Common myeloid progenitor, CD34-positive (primary cell): ENCODE results near the gene ORC5.
A peak's percentile ranks its signal among the peaks of the same experiment; 100 is the strongest.

Experiments used
- CTCF ChIA-PET: fragments of 350-600 bp; sonication (Branson Sonifier 250); formaldehyde crosslinking; loops from one replicate; lab custom pipeline; 2021; ENCODE audit warnings: antibody characterized with exemption; lab: Charles Lee
- POLR2A ChIA-PET: fragments of 350-600 bp; sonication (Branson Sonifier 250); formaldehyde crosslinking; loops from one replicate; lab custom pipeline; 2021; ENCODE audit warnings: antibody characterized with exemption; lab: Charles Lee
- DNase-seq, 3 donors: peaks; one replicate each; pipeline versions ENCODE4 v3.0.0 to v3.0.0-alpha.2; 2013
- H3K27ac ChIP-seq, 2 experiments: 1 replicate in 1 of 2; 2 replicates in 1 of 2; pipeline ENCODE4 v1.7.0; 2013; ENCODE audit warnings: inconsistent platforms in 2 of 2, low read length in 2 of 2, mild to moderate bottlenecking in 2 of 2, low read depth in 1 of 2, moderate library complexity in 1 of 2; ENCODE audit not compliant: severe bottlenecking in 2 of 2, insufficient read depth in 1 of 2, poor library complexity in 1 of 2
- H3K27me3 ChIP-seq, 5 experiments: replicated peaks in 2 of 5; 1 replicate in 3 of 5; 2 replicates in 2 of 5; pipeline versions ENCODE4 v1.6.1 to v1.7.0; 2013; ENCODE audit warnings: low read length in 4 of 5, mild to moderate bottlenecking in 2 of 5, moderate library complexity in 2 of 5, inconsistent platforms in 1 of 5; ENCODE audit not compliant: insufficient read depth in 5 of 5, control insufficient read depth in 4 of 5
- H3K36me3 ChIP-seq, 4 experiments: 1 replicate in 2 of 4; 2 replicates in 2 of 4; pipeline versions ENCODE4 v1.6.1 to v1.7.0; 2013; ENCODE audit warnings: low read length in 3 of 4, control low read depth in 1 of 4, mild to moderate bottlenecking in 1 of 4; ENCODE audit not compliant: control insufficient read depth in 4 of 4, insufficient read depth in 4 of 4
- H3K4me1 ChIP-seq, 4 experiments: 1 replicate in 3 of 4; 2 replicates in 1 of 4; pipeline versions ENCODE4 v1.6.1 to v1.7.1; 2013; ENCODE audit warnings: low read length in 3 of 4, mild to moderate bottlenecking in 3 of 4, control low read depth in 1 of 4, inconsistent platforms in 1 of 4, moderate library complexity in 1 of 4; ENCODE audit not compliant: control insufficient read depth in 4 of 4, insufficient read depth in 4 of 4; ENCODE audit errors: control extremely low read depth in 1 of 4
- H3K4me3 ChIP-seq, 7 experiments: 1 replicate in 4 of 7; 2 replicates in 3 of 7; pipeline versions ENCODE4 v1.5.1 to v1.7.0; 2013; ENCODE audit warnings: mild to moderate bottlenecking in 7 of 7, low read length in 6 of 7, moderate library complexity in 6 of 7, inconsistent platforms in 2 of 7, low read depth in 2 of 7, control low read depth in 1 of 7; ENCODE audit not compliant: insufficient read depth in 4 of 7, control insufficient read depth in 1 of 7; ENCODE audit errors: extremely low read depth in 1 of 7
- H3K9me3 ChIP-seq, 5 experiments: 1 replicate in 4 of 5; 2 replicates in 1 of 5; pipeline versions ENCODE4 v1.6.1 to v1.7.1; 2013; ENCODE audit warnings: low read length in 4 of 5, mild to moderate bottlenecking in 2 of 5, inconsistent platforms in 1 of 5, low read depth in 1 of 5, moderate library complexity in 1 of 5; ENCODE audit not compliant: control insufficient read depth in 4 of 5, insufficient read depth in 2 of 5; ENCODE audit errors: control extremely low read depth in 1 of 5
- WGBS: methylation state at CpG from one replicate; pipeline ENCODE4 v1.1.5; 2013; ENCODE audit not compliant: insufficient coverage; 5-methylcytosine and 5-hydroxymethylcytosine counted together

Gene ORC5

GRCh38 chr7:104175361-104175984 is 32.3 kb downstream of the ORC5 start:
- Histone ChIP-seq H3K9me3 (peaks cover 0 to 12% (median 9%) of the 10 kb centered on the region in 5 experiments), H3K27ac (no peak overlapping the region), H3K4me3 (no peak overlapping the region), H3K4me1 (peaks cover 0 to 10% (median 6%) of the 10 kb centered on the region in 4 experiments), H3K36me3 (peaks cover 9 to 28% (median 21%) of the 10 kb centered on the region in 4 experiments), H3K27me3 (no peaks in the 10 kb centered on the region)
- DNase-seq, result peak in 2 of 3 donors; percentile 62 to 70
- 0% methylated on average over 1 of the region's 2 CpGs for WGBS
- ChIA-PET CTCF (interaction anchor here (0.8 kb wide), 1 partner anchor 16 kb away, joined by 4 read pairs; no protein-coding TSS in a partner anchor), POLR2A (no interaction called here)

- ChIA-PET CTCF (interaction anchor here (1.1 kb wide), 1 partner anchor 29 kb away, joined by 3 read pairs; no protein-coding TSS in a partner anchor), POLR2A (no interaction called here)
- peak in 2 of 3 donors; percentile 22 to 35 for DNase-seq
- Histone ChIP-seq H3K4me1 (peaks cover 0 to 10% (median 6%) of the 10 kb centered on the region in 4 experiments), H3K36me3 (peaks cover 8 to 22% (median 15%) of the 10 kb centered on the region in 4 experiments), H3K4me3 (no peak overlapping the region), H3K27me3 (no peaks in the 10 kb centered on the region), H3K9me3 (peaks cover 0 to 10% (median 6%) of the 10 kb centered on the region in 5 experiments), H3K27ac (no peak overlapping the region)
- whole genome bisulfite sequencing, result 20% methylated on average over 1 of the region's 2 CpGs
Observed at GRCh38 chr7:104174798-104175197, 33.0 kb downstream of the ORC5 start.

GRCh38 chr7:104162081-104162480 is 45.7 kb downstream of the ORC5 start:
- Histone ChIP-seq H3K27ac (no peak overlapping the region), H3K27me3 (no peaks in the 10 kb centered on the region), H3K4me1 (no peaks in the 10 kb centered on the region), H3K36me3 (peaks cover 5 to 30% (median 16%) of the 10 kb centered on the region in 4 experiments), H3K4me3 (no peak overlapping the region), H3K9me3 (peaks cover 0 to 3% (median 0%) of the 10 kb centered on the region in 5 experiments)
- ChIA-PET CTCF (interaction anchor here (0.9 to 4.0 kb wide), 4 partner anchors 8 to 639 kb away, joined by 3 to 15 read pairs (median 6); no protein-coding TSS in a partner anchor), POLR2A (no interaction called here)
- 100% methylated on average over 4 of the region's 6 CpGs for WGBS
- no peak for DNase-seq

- ChIA-PET CTCF (interaction anchor here (0.9 to 4.0 kb wide), 4 partner anchors 9 to 638 kb away, joined by 3 to 15 read pairs (median 6); no protein-coding TSS in a partner anchor), POLR2A (no interaction called here)
- peaks cover 0 to 3% (median 0%) of the 10 kb centered on the region in 5 experiments for H3K9me3 ChIP-seq
- H3K4me1 ChIP-seq, result no peaks in the 10 kb centered on the region
- WGBS, result 100% methylated on average over 3 of the region's 3 CpGs
- H3K4me3 ChIP-seq, result no peak overlapping the region
- no peaks in the 10 kb centered on the region for H3K27me3 ChIP-seq
- no peak overlapping the region for H3K27ac ChIP-seq
- H3K36me3 ChIP-seq, result peaks cover 5 to 26% (median 16%) of the 10 kb centered on the region in 4 experiments
- no peak for DNase-seq
Observed at GRCh38 chr7:104161244-104161643, 46.6 kb downstream of the ORC5 start.

- Histone ChIP-seq H3K9me3 (peaks cover 0 to 3% (median 0%) of the 10 kb centered on the region in 5 experiments), H3K4me1 (no peaks in the 10 kb centered on the region), H3K27me3 (no peaks in the 10 kb centered on the region), H3K27ac (no peak overlapping the region), H3K4me3 (no peak overlapping the region), H3K36me3 (peaks cover 5 to 26% (median 12%) of the 10 kb centered on the region in 4 experiments)
- peak; percentile 31 to 64 (median 60) for DNase-seq
- ChIA-PET POLR2A (no interaction called here), CTCF (interaction anchor here (1.0 to 4.0 kb wide), 6 partner anchors 9 to 586 kb away, joined by 3 to 15 read pairs (median 5); no protein-coding TSS in a partner anchor)
Observed at GRCh38 chr7:104160375-104160774, 47.4 kb downstream of the ORC5 start.

- no CpG with 5 or more reads among the region's 2 CpGs for whole genome bisulfite sequencing
Observed at GRCh38 chr7:104156842-104157277, 51.0 kb downstream of the ORC5 start.

GRCh38 chr7:104153287-104153686 is 54.5 kb downstream of the ORC5 start:
- H3K9me3 ChIP-seq, result no peaks in the 10 kb centered on the region

More at GRCh38 chr7:104156842-104157277, 51.0 kb downstream of the ORC5 start:
- H3K27ac ChIP-seq, result no peak overlapping the region
- H3K4me1 ChIP-seq, result no peaks in the 10 kb centered on the region
- peaks cover 0 to 3% (median 0%) of the 10 kb centered on the region in 5 experiments for H3K9me3 ChIP-seq
- H3K36me3 ChIP-seq, result peaks cover 5 to 12% (median 6%) of the 10 kb centered on the region in 4 experiments
- no peak overlapping the region for H3K4me3 ChIP-seq
- POLR2A ChIA-PET, result no interaction called here
- H3K27me3 ChIP-seq, result no peaks in the 10 kb centered on the region
- DNase-seq, result peak in 2 of 3 donors; percentile 39 to 41
- CTCF ChIA-PET, result no interaction called here

More at GRCh38 chr7:104153287-104153686, 54.5 kb downstream of the ORC5 start:
- Histone ChIP-seq H3K27me3 (no peaks in the 10 kb centered on the region), H3K4me1 (no peaks in the 10 kb centered on the region), H3K36me3 (peaks cover 0 to 10% (median 2%) of the 10 kb centered on the region in 4 experiments), H3K4me3 (no peak overlapping the region), H3K27ac (no peak overlapping the region)
- 50% methylated on average over 2 of the region's 4 CpGs for WGBS
- CTCF ChIA-PET, result no interaction called here
- DNase-seq, result no peak
- POLR2A ChIA-PET, result no interaction called here
